Trophoblast cell (in vitro differentiated cells and primary cell): Measurements from ENCODE around the gene KIF1A.

ENCODE experiments used
- DNase-seq, 2 donors: peaks; one replicate each; pipeline ENCODE4 v3.0.0-alpha.2; 2016
- H2AFZ ChIP-seq: 2 replicates; pipeline ENCODE4 v1.6.1; 2013; ENCODE audit warnings: low read length, moderate library complexity, mild to moderate bottlenecking; ENCODE audit not compliant: insufficient read depth, poor library complexity
- H2AK5ac ChIP-seq: 2 replicates; pipeline ENCODE4 v1.6.1; 2013; ENCODE audit warnings: mild to moderate bottlenecking, low read length
- H2BK120ac ChIP-seq: 2 replicates; pipeline ENCODE4 v1.6.1; 2013; ENCODE audit warnings: low read length, mild to moderate bottlenecking, moderate library complexity; ENCODE audit not compliant: insufficient read depth, poor library complexity
- H2BK12ac ChIP-seq: 2 replicates; pipeline ENCODE4 v1.6.1; 2013; ENCODE audit warnings: mild to moderate bottlenecking, low read length, moderate library complexity
- H2BK5ac ChIP-seq: 2 replicates; pipeline ENCODE4 v1.6.1; 2013; ENCODE audit warnings: low read length, low read depth, moderate library complexity, mild to moderate bottlenecking; ENCODE audit not compliant: poor library complexity
- H3K14ac ChIP-seq: 2 replicates; pipeline ENCODE4 v1.6.1; 2013; ENCODE audit warnings: mild to moderate bottlenecking, low read length
- H3K18ac ChIP-seq: 2 replicates; pipeline ENCODE4 v1.6.1; 2013; ENCODE audit warnings: mild to moderate bottlenecking, low read length
- H3K23ac ChIP-seq: 2 replicates; pipeline ENCODE4 v1.6.1; 2013; ENCODE audit warnings: low read length
- H3K27ac ChIP-seq: 2 replicates; pipeline ENCODE4 v1.5.1; 2013; ENCODE audit warnings: low read depth, mild to moderate bottlenecking, inconsistent platforms, low read length, moderate library complexity
- H3K27me3 ChIP-seq: 2 replicates; pipeline ENCODE4 v1.6.1; 2013; ENCODE audit warnings: inconsistent platforms, mild to moderate bottlenecking, low read length, moderate library complexity; ENCODE audit not compliant: insufficient read depth
- H3K36me3 ChIP-seq, 2 experiments: 1 replicate in 1 of 2; 2 replicates in 1 of 2; pipeline ENCODE4 v1.6.1; 2013; ENCODE audit warnings: low read length in 2 of 2, mild to moderate bottlenecking in 2 of 2, moderate library complexity in 1 of 2; ENCODE audit not compliant: insufficient read depth in 2 of 2, control insufficient read depth in 1 of 2
- H3K4ac ChIP-seq: 2 replicates; pipeline ENCODE4 v1.6.1; 2013; ENCODE audit warnings: low read depth, mild to moderate bottlenecking, low read length, moderate library complexity
- H3K4me1 ChIP-seq, 2 experiments: 1 replicate in 1 of 2; 2 replicates in 1 of 2; pipeline ENCODE4 v1.6.1; 2013; ENCODE audit warnings: low read length in 2 of 2, mild to moderate bottlenecking in 2 of 2, moderate library complexity in 1 of 2; ENCODE audit not compliant: insufficient read depth in 2 of 2, control insufficient read depth in 1 of 2
- H3K4me2 ChIP-seq: 2 replicates; pipeline ENCODE4 v1.6.1; 2013; ENCODE audit warnings: inconsistent platforms, mild to moderate bottlenecking, low read length, moderate library complexity
- H3K4me3 ChIP-seq: 2 replicates; pipeline ENCODE4 v1.5.1; 2013; ENCODE audit warnings: mild to moderate bottlenecking, low read depth, low read length, inconsistent platforms
- H3K79me1 ChIP-seq: one replicate; pipeline ENCODE4 v1.6.1; 2013; ENCODE audit warnings: low read length
- H3K79me2 ChIP-seq: 2 replicates; pipeline ENCODE4 v1.6.1; 2013; ENCODE audit warnings: low read length, mild to moderate bottlenecking; ENCODE audit not compliant: control insufficient read depth, insufficient read depth, poor library complexity
- H3K9ac ChIP-seq: 2 replicates; pipeline ENCODE4 v1.6.1; 2013; ENCODE audit warnings: mild to moderate bottlenecking, low read length
- H3K9me3 ChIP-seq: 2 replicates; pipeline ENCODE4 v1.6.1; 2013; ENCODE audit warnings: low read depth, mild to moderate bottlenecking, control low read depth, inconsistent platforms, low read length; ENCODE audit not compliant: insufficient read depth
- H4K12ac ChIP-seq: 2 replicates; pipeline ENCODE4 v1.6.1; 2013; ENCODE audit warnings: low read depth, mild to moderate bottlenecking, low read length, moderate library complexity
- H4K8ac ChIP-seq: 2 replicates; pipeline ENCODE4 v1.6.1; 2013; ENCODE audit warnings: low read depth, mild to moderate bottlenecking, low read length, moderate library complexity
- H4K91ac ChIP-seq: one replicate; pipeline ENCODE4 v1.6.1; 2013; ENCODE audit warnings: low read depth, mild to moderate bottlenecking, low read length, moderate library complexity
- WGBS: extraction: QIAGEN DNeasy Blood & Tissue Kit; methylation state at CpG from one replicate; pipeline ENCODE4 v1.1.7; 2013; ENCODE audit warnings: missing lambda C conversion rate; ENCODE audit not compliant: insufficient read length, insufficient coverage; ENCODE audit errors: extremely low coverage; 5-methylcytosine and 5-hydroxymethylcytosine counted together

Gene KIF1A

GRCh38 chr2:240757086-240757614, 62.9 kb downstream of the KIF1A start:
- no peak overlapping the region for H3K14ac ChIP-seq
- H2AFZ ChIP-seq: no peak overlapping the region
- no peak overlapping the region for H2AK5ac ChIP-seq
- H3K23ac ChIP-seq: no peak overlapping the region
- no peak overlapping the region for H3K4me3 ChIP-seq
- H3K79me1 ChIP-seq: no peaks in the 10 kb centered on the region
- no peaks in the 10 kb centered on the region for H3K27me3 ChIP-seq
- DNase-seq: no peak
- no peak overlapping the region for H4K91ac ChIP-seq
- H3K18ac ChIP-seq: no peak overlapping the region
- no peak overlapping the region for H3K4ac ChIP-seq
- no peak overlapping the region for H2BK5ac ChIP-seq
- H3K27ac ChIP-seq: no peak overlapping the region
- no peak overlapping the region for H4K12ac ChIP-seq
- no peak overlapping the region for H4K8ac ChIP-seq
- H3K4me1 ChIP-seq: no peaks in the 10 kb centered on the region
- H2BK12ac ChIP-seq: no peak overlapping the region
- no peak overlapping the region for H3K4me2 ChIP-seq
- WGBS: no CpG with 5 or more reads among the region's 31 CpGs
- H3K79me2 ChIP-seq: no peaks in the 10 kb centered on the region
- no peak overlapping the region for H3K9ac ChIP-seq
- no peak overlapping the region for H2BK120ac ChIP-seq
- H3K36me3 ChIP-seq: no peaks in the 10 kb centered on the region
- no peaks in the 10 kb centered on the region for H3K9me3 ChIP-seq

GRCh38 chr2:240752209-240752608, 67.8 kb downstream of the KIF1A start:
- no peak overlapping the region for H4K12ac ChIP-seq
- H3K4me2 ChIP-seq: no peak overlapping the region
- no peak overlapping the region for H4K8ac ChIP-seq
- H3K36me3 ChIP-seq: no peaks in the 10 kb centered on the region
- H2AFZ ChIP-seq: no peak overlapping the region
- no peak overlapping the region for H2BK5ac ChIP-seq
- no peaks in the 10 kb centered on the region for H3K27me3 ChIP-seq
- no peak overlapping the region for H2BK12ac ChIP-seq
- no peaks in the 10 kb centered on the region for H3K79me2 ChIP-seq
- H3K4ac ChIP-seq: no peak overlapping the region
- no peaks in the 10 kb centered on the region for H3K79me1 ChIP-seq
- no peak overlapping the region for H3K18ac ChIP-seq
- H3K4me3 ChIP-seq: no peak overlapping the region
- H3K23ac ChIP-seq: no peak overlapping the region
- no peak overlapping the region for H3K9ac ChIP-seq
- no peak overlapping the region for H3K27ac ChIP-seq
- H2AK5ac ChIP-seq: no peak overlapping the region
- no peaks in the 10 kb centered on the region for H3K4me1 ChIP-seq
- WGBS: no CpG with 5 or more reads among the region's 10 CpGs
- no peak for DNase-seq
- H3K14ac ChIP-seq: no peak overlapping the region
- no peak overlapping the region for H2BK120ac ChIP-seq
- H3K9me3 ChIP-seq: no peaks in the 10 kb centered on the region
- no peak overlapping the region for H4K91ac ChIP-seq

GRCh38 chr2:240750409-240750808, 69.6 kb downstream of the KIF1A start:
- Histone ChIP-seq H3K27me3 (no peaks in the 10 kb centered on the region), H3K4ac (no peak overlapping the region), H3K18ac (no peak overlapping the region), H2BK12ac (no peak overlapping the region), H4K12ac (no peak overlapping the region), H3K79me1 (no peaks in the 10 kb centered on the region), H3K4me3 (no peak overlapping the region), H3K4me2 (no peak overlapping the region), H4K91ac (no peak overlapping the region), H3K23ac (no peak overlapping the region), H3K9me3 (no peaks in the 10 kb centered on the region), H4K8ac (no peak overlapping the region), H2BK5ac (no peak overlapping the region), H3K27ac (no peak overlapping the region), H2BK120ac (no peak overlapping the region), H3K36me3 (no peaks in the 10 kb centered on the region), H3K4me1 (no peaks in the 10 kb centered on the region), H3K79me2 (no peaks in the 10 kb centered on the region), H3K14ac (no peak overlapping the region), H2AK5ac (no peak overlapping the region), H2AFZ (no peak overlapping the region), H3K9ac (no peak overlapping the region)
- DNase-seq: no peak
- no CpG with 5 or more reads among the region's 22 CpGs for WGBS

- Histone ChIP-seq H4K8ac (no peak overlapping the region), H2BK12ac (no peak overlapping the region), H3K79me1 (no peaks in the 10 kb centered on the region)
Observed at GRCh38 chr2:240749516-240749915, 70.5 kb downstream of the KIF1A start.

More at GRCh38 chr2:240749516-240749915, 70.5 kb downstream of the KIF1A start:
- no peak overlapping the region for H2AK5ac ChIP-seq
- H3K9me3 ChIP-seq: no peaks in the 10 kb centered on the region
- no peak overlapping the region for H3K23ac ChIP-seq
- H3K27ac ChIP-seq: no peak overlapping the region
- no peak overlapping the region for H3K4me3 ChIP-seq
- H3K79me2 ChIP-seq: no peaks in the 10 kb centered on the region
- H4K91ac ChIP-seq: no peak overlapping the region
- H3K27me3 ChIP-seq: no peaks in the 10 kb centered on the region
- no peak overlapping the region for H3K4ac ChIP-seq
- H3K36me3 ChIP-seq: no peaks in the 10 kb centered on the region
- no peak overlapping the region for H3K9ac ChIP-seq
- H3K18ac ChIP-seq: no peak overlapping the region
- H2AFZ ChIP-seq: no peak overlapping the region
- DNase-seq: no peak
- no peak overlapping the region for H2BK5ac ChIP-seq
- no peak overlapping the region for H3K4me2 ChIP-seq
- no peak overlapping the region for H2BK120ac ChIP-seq
- H3K14ac ChIP-seq: no peak overlapping the region
- no peaks in the 10 kb centered on the region for H3K4me1 ChIP-seq
- H4K12ac ChIP-seq: no peak overlapping the region
- no CpG with 5 or more reads among the region's 7 CpGs for WGBS
